ENCODE results near the gene VWA2. TPM values are rescaled to one million over a fixed set of nuclear protein-coding genes. Genes with fewer than 3 reads are reported as not detected.

VWA2 gene
- total RNA-seq, 1 experiment from 2014 or later: not detected

DNA sequence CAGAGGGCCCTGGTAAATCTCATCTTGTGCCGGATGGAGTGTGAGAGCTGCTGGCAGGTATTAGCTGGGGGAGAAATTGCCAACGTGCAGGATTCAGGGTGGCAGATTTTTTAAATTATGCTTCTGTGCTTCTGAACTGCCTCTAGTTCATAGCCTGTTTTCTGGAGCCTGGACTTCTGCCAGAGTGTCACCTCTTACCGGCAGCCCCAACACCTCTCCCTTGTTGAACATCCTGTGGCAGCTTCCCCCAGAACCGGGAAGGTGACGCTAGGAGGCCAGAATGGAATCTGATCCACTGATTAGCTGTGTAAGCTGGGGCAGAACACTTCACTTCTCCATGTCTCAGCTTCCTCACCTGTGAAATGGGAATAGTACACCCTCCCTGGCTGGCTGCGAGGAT is 5.1 kb downstream of the VWA2 start:
- ATAC-seq: no peak
- H3K9me2 ChIP-seq (ENCODE audit: insufficient read depth): no peaks in the 10 kb centered on the region
- peaks cover 57% of the 10 kb centered on the region for H3K27me3 ChIP-seq (ENCODE audit: insufficient read depth, low read length)
- intact Hi-C loops (cut with micrococcal nuclease): no loop called here
- no TSS peak for BruUV-seq (replicated peaks)
- no peak overlapping the region for H3K27ac ChIP-seq (ENCODE audit: low read depth, low read length)
- RAD21 ChIA-PET (ENCODE audit: low non-redundant PET in 1 of 2, low total read pairs in 2 of 2, uncharacterized antibody in 2 of 2, unreplicated experiment in 2 of 2): no interaction called here
- CTCF ChIA-PET: no interaction called here
- no peaks in the 10 kb centered on the region for H3K79me2 ChIP-seq (ENCODE audit: insufficient read depth, low read length)
- peaks cover 0 to 6% of the 10 kb centered on the region in 2 experiments; a peak in 1 of 4 replicates for H3K4me1 ChIP-seq (ENCODE audit: control insufficient read depth in 1 of 2, insufficient read depth in 2 of 2, low read length in 2 of 2)
- no peak overlapping the region for H3K4me3 ChIP-seq (replicated peaks in 1 of 2; ENCODE audit: low read depth in 1 of 2, low read length in 2 of 2)
- H3K36me3 ChIP-seq (ENCODE audit: control insufficient read depth in 1 of 2, insufficient read depth in 2 of 2, low read length in 2 of 2): no peaks in the 10 kb centered on the region
- no peak overlapping the region for H2AFZ ChIP-seq (ENCODE audit: low read depth, low read length, poor library complexity, severe bottlenecking)
- POLR2A ChIA-PET: no interaction called here
- H3K9ac ChIP-seq (ENCODE audit: low read length): no peak overlapping the region
- no peaks in the 10 kb centered on the region for H4K20me1 ChIP-seq (ENCODE audit: insufficient read depth)
- TF ChIP-seq, protein P1, sequence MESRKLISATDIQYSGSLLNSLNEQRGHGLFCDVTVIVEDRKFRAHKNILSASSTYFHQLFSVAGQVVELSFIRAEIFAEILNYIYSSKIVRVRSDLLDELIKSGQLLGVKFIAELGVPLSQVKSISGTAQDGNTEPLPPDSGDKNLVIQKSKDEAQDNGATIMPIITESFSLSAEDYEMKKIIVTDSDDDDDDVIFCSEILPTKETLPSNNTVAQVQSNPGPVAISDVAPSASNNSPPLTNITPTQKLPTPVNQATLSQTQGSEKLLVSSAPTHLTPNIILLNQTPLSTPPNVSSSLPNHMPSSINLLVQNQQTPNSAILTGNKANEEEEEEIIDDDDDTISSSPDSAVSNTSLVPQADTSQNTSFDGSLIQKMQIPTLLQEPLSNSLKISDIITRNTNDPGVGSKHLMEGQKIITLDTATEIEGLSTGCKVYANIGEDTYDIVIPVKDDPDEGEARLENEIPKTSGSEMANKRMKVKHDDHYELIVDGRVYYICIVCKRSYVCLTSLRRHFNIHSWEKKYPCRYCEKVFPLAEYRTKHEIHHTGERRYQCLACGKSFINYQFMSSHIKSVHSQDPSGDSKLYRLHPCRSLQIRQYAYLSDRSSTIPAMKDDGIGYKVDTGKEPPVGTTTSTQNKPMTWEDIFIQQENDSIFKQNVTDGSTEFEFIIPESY (IDR thresholded peaks at IDR 0.05; ENCODE audit: extremely low read depth, insufficient replicate concordance, low read length): no peak
- TF ChIP-seq POLR2A (IDR thresholded peaks at IDR 0.05; ENCODE audit: borderline replicate concordance, extremely low read depth, insufficient read depth, insufficient read length) (no peak), CBX3 (IDR thresholded peaks at IDR 0.05; ENCODE audit: low read depth) (no peak), EZH2phosphoT487 (IDR thresholded peaks at IDR 0.05; ENCODE audit: borderline replicate concordance) (no peak), ZFX (IDR thresholded peaks at IDR 0.05) (no peak), SIN3A (IDR thresholded peaks at IDR 0.05; ENCODE audit: low read depth) (no peak), EZH2 (IDR thresholded peaks at IDR 0.05) (no peak), TCF7L2 (IDR thresholded peaks at IDR 0.05; ENCODE audit: borderline replicate concordance, extremely low read depth, insufficient read depth, insufficient read length) (no peak), CEBPB (IDR thresholded peaks at IDR 0.05; ENCODE audit: low read depth) (no peak)
- no peaks in the 10 kb centered on the region for H3K9me3 ChIP-seq (ENCODE audit: control insufficient read depth in 1 of 2, insufficient read depth in 1 of 2, low read depth in 1 of 2, low read length in 2 of 2)
- no peak overlapping the region for H3K4me2 ChIP-seq (ENCODE audit: low read length)
- DNase-seq (ENCODE audit: low read depth, low spot score): no peak

Data from HCT116 (cell line).